ENCODE measurements around the gene MIS18BP1. TPM values are rescaled to one million over a fixed set of nuclear protein-coding genes. Genes with fewer than 3 reads are reported as not detected.
"Not testable (repeated sequence)": the region's sequence is repeated elsewhere in the genome, so short reads cannot be mapped to it uniquely, and the experiment has no call there.

Gene MIS18BP1
- 44.9 TPM for total RNA-seq
- 16.9 TPM for polyA plus RNA-seq
- long read RNA-seq, donor 1 = 0 reads
- long read RNA-seq, donor 2 = 0 reads
- long read RNA-seq, donor 3, full-length matches to known transcripts = 13 of 25 reads
- long read RNA-seq, donor 3, partial matches to known transcripts = 12 of 25 reads
- long read RNA-seq, donor 3, other reads (novel, unspliced or antisense) = 0 of 25 reads
- long read RNA-seq, donor 4, transcript MIS18BP1-206 (3 exons, 793 nt) = major isoform, 7 of 9 reads
- long read RNA-seq, donor 4, partial matches to known transcripts = 0 of 9 reads
- long read RNA-seq, donor 4, other reads (novel, unspliced or antisense) = 0 of 9 reads
- long read RNA-seq, donor 5, transcript MIS18BP1-206 (3 exons, 793 nt) = major isoform, 16 of 35 reads
- long read RNA-seq, donor 5, partial matches to known transcripts = 13 of 35 reads
- long read RNA-seq, donor 5, other reads (novel, unspliced or antisense) = 0 of 35 reads
- long read RNA-seq, donor 6, partial matches to known transcripts = 0 of 3 reads
- long read RNA-seq, donor 6, other reads (novel, unspliced or antisense) = 0 of 3 reads
- long read RNA-seq, donor 7, full-length matches to known transcripts = 13 of 13 reads
- long read RNA-seq, donor 7, partial matches to known transcripts = 0 of 13 reads
- long read RNA-seq, donor 7, other reads (novel, unspliced or antisense) = 0 of 13 reads
- long read RNA-seq, donor 8, partial matches to known transcripts = 0 of 2 reads
- long read RNA-seq, donor 8, other reads (novel, unspliced or antisense) = 0 of 2 reads
- long read RNA-seq, donor 9, transcript MIS18BP1-206 (3 exons, 793 nt) = major isoform, 6 of 19 reads
- long read RNA-seq, donor 9, partial matches to known transcripts = 11 of 19 reads
- long read RNA-seq, donor 9, other reads (novel, unspliced or antisense) = 0 of 19 reads
- long read RNA-seq, donor 10, partial matches to known transcripts = 0 of 4 reads
- long read RNA-seq, donor 10, other reads (novel, unspliced or antisense) = 0 of 4 reads

GRCh38 chr14:45253070-45253753 is at the start of gene MIS18BP1:
Gene MIS18BP1, minus strand, starts transcription at chr14:45253202. Its CDS starts 5,916 bp downstream, at chr14:45247286.
- peak; percentile 85 to 98 (median 95) for DNase-seq (ENCODE audit: low read depth in 6 of 9, low spot score in 9 of 9)
- H3K4me1 ChIP-seq (ENCODE audit: control insufficient read depth in 2 of 2, insufficient read depth in 2 of 2, low read length in 2 of 2) = peaks cover 3 to 9% of the 10 kb centered on the region in 2 donors
- peak within 1 kb of the TSS; percentile 89 to 92 for H3K4me3 ChIP-seq (ENCODE audit: low read length in 2 of 2)
- H3K36me3 ChIP-seq (ENCODE audit: control insufficient read depth in 2 of 2, insufficient read depth in 2 of 2, low read length in 1 of 2) = no peaks in the 10 kb centered on the region
- H3K27me3 ChIP-seq (ENCODE audit: control insufficient read depth in 2 of 2, insufficient read depth in 1 of 2, low read length in 1 of 2) = no peaks in the 10 kb centered on the region
- peak within 1 kb of the TSS; percentile 95 to 97 for H3K27ac ChIP-seq (ENCODE audit: low read depth in 1 of 2, low read length in 1 of 2)
- 2% methylated on average over 61 of the region's 61 CpGs for WGBS
- H3K9me3 ChIP-seq (ENCODE audit: control insufficient read depth in 2 of 2, insufficient read depth in 1 of 2, low read length in 1 of 2) = peaks cover 0 to 5% of the 10 kb centered on the region in 2 donors

GRCh38 chr14:45298423-45299117 is 45.6 kb upstream of the MIS18BP1 start:
- Histone ChIP-seq H3K27ac (ENCODE audit: low read depth in 1 of 2, low read length in 1 of 2) (no peak overlapping the region), H3K27me3 (ENCODE audit: control insufficient read depth in 2 of 2, insufficient read depth in 1 of 2, low read length in 1 of 2) (no peaks in the 10 kb centered on the region), H3K4me1 (ENCODE audit: control insufficient read depth in 2 of 2, insufficient read depth in 2 of 2, low read length in 2 of 2) (no peaks in the 10 kb centered on the region), H3K9me3 (ENCODE audit: control insufficient read depth in 2 of 2, insufficient read depth in 1 of 2, low read length in 1 of 2) (no peaks in the 10 kb centered on the region), H3K36me3 (ENCODE audit: control insufficient read depth in 2 of 2, insufficient read depth in 2 of 2, low read length in 1 of 2) (no peaks in the 10 kb centered on the region), H3K4me3 (ENCODE audit: low read length in 2 of 2) (no peak overlapping the region)
- WGBS = 93% methylated on average over 4 of the region's 4 CpGs
- no peak for DNase-seq (ENCODE audit: low read depth in 6 of 9, low spot score in 9 of 9)

- not testable (repeated sequence) for H3K27me3 ChIP-seq (ENCODE audit: control insufficient read depth in 2 of 2, insufficient read depth in 1 of 2, low read length in 1 of 2); H3K36me3 ChIP-seq (ENCODE audit: control insufficient read depth in 2 of 2, insufficient read depth in 2 of 2, low read length in 1 of 2); H3K4me1 ChIP-seq (ENCODE audit: control insufficient read depth in 2 of 2, insufficient read depth in 2 of 2, low read length in 2 of 2); H3K9me3 ChIP-seq (ENCODE audit: control insufficient read depth in 2 of 2, insufficient read depth in 1 of 2, low read length in 1 of 2); DNase-seq (ENCODE audit: low read depth in 6 of 9, low spot score in 9 of 9); H3K27ac ChIP-seq (ENCODE audit: low read depth in 1 of 2, low read length in 1 of 2); H3K4me3 ChIP-seq (ENCODE audit: low read length in 2 of 2)
- 89% methylated on average over 1 of the region's 1 CpG for WGBS
These were observed 41.8 kb upstream of the MIS18BP1 start for GRCh38 chr14:45294796-45295195.

GRCh38 chr14:45290547-45290946 is 37.5 kb upstream of the MIS18BP1 start:
- Histone ChIP-seq H3K36me3 (ENCODE audit: control insufficient read depth in 2 of 2, insufficient read depth in 2 of 2, low read length in 1 of 2) (no peaks in the 10 kb centered on the region), H3K27ac (ENCODE audit: low read depth in 1 of 2, low read length in 1 of 2) (no peak overlapping the region), H3K9me3 (ENCODE audit: control insufficient read depth in 2 of 2, insufficient read depth in 1 of 2, low read length in 1 of 2) (no peaks in the 10 kb centered on the region), H3K4me3 (ENCODE audit: low read length in 2 of 2) (no peak overlapping the region), H3K27me3 (ENCODE audit: control insufficient read depth in 2 of 2, insufficient read depth in 1 of 2, low read length in 1 of 2) (no peaks in the 10 kb centered on the region), H3K4me1 (ENCODE audit: control insufficient read depth in 2 of 2, insufficient read depth in 2 of 2, low read length in 2 of 2) (no peaks in the 10 kb centered on the region)
- DNase-seq (ENCODE audit: low read depth in 6 of 9, low spot score in 9 of 9) = no peak

GRCh38 chr14:45287610-45288009 is 34.6 kb upstream of the MIS18BP1 start:
- Histone ChIP-seq H3K4me1 (ENCODE audit: control insufficient read depth in 2 of 2, insufficient read depth in 2 of 2, low read length in 2 of 2) (no peaks in the 10 kb centered on the region), H3K27me3 (ENCODE audit: control insufficient read depth in 2 of 2, insufficient read depth in 1 of 2, low read length in 1 of 2) (no peaks in the 10 kb centered on the region), H3K27ac (ENCODE audit: low read depth in 1 of 2, low read length in 1 of 2) (no peak overlapping the region), H3K4me3 (ENCODE audit: low read length in 2 of 2) (no peak overlapping the region), H3K9me3 (ENCODE audit: control insufficient read depth in 2 of 2, insufficient read depth in 1 of 2, low read length in 1 of 2) (no peaks in the 10 kb centered on the region), H3K36me3 (ENCODE audit: control insufficient read depth in 2 of 2, insufficient read depth in 2 of 2, low read length in 1 of 2) (no peaks in the 10 kb centered on the region)
- 83% methylated on average over 2 of the region's 2 CpGs for WGBS
- DNase-seq (ENCODE audit: low read depth in 6 of 9, low spot score in 9 of 9) = no peak

- H3K27ac ChIP-seq (ENCODE audit: low read depth in 1 of 2, low read length in 1 of 2) = no peak overlapping the region
- H3K4me1 ChIP-seq (ENCODE audit: control insufficient read depth in 2 of 2, insufficient read depth in 2 of 2, low read length in 2 of 2) = no peaks in the 10 kb centered on the region
- no peak for DNase-seq (ENCODE audit: low read depth in 6 of 9, low spot score in 9 of 9)
- no peaks in the 10 kb centered on the region for H3K27me3 ChIP-seq (ENCODE audit: control insufficient read depth in 2 of 2, insufficient read depth in 1 of 2, low read length in 1 of 2)
- 94% methylated on average over 2 of the region's 2 CpGs for WGBS
- H3K9me3 ChIP-seq (ENCODE audit: control insufficient read depth in 2 of 2, insufficient read depth in 1 of 2, low read length in 1 of 2) = peaks cover 0 to 5% of the 10 kb centered on the region in 2 donors
- H3K36me3 ChIP-seq (ENCODE audit: control insufficient read depth in 2 of 2, insufficient read depth in 2 of 2, low read length in 1 of 2) = no peaks in the 10 kb centered on the region
- H3K4me3 ChIP-seq (ENCODE audit: low read length in 2 of 2) = no peak overlapping the region
These were observed 31.8 kb upstream of the MIS18BP1 start for GRCh38 chr14:45284802-45285201.

GRCh38 chr14:45281731-45282400 is 28.9 kb upstream of the MIS18BP1 start:
- not testable (repeated sequence) for DNase-seq (ENCODE audit: low read depth in 6 of 9, low spot score in 9 of 9); H3K27ac ChIP-seq (ENCODE audit: low read depth in 1 of 2, low read length in 1 of 2); H3K36me3 ChIP-seq (ENCODE audit: control insufficient read depth in 2 of 2, insufficient read depth in 2 of 2, low read length in 1 of 2); H3K9me3 ChIP-seq (ENCODE audit: control insufficient read depth in 2 of 2, insufficient read depth in 1 of 2, low read length in 1 of 2); H3K4me3 ChIP-seq (ENCODE audit: low read length in 2 of 2); H3K27me3 ChIP-seq (ENCODE audit: control insufficient read depth in 2 of 2, insufficient read depth in 1 of 2, low read length in 1 of 2); H3K4me1 ChIP-seq (ENCODE audit: control insufficient read depth in 2 of 2, insufficient read depth in 2 of 2, low read length in 2 of 2)
- WGBS = 95% methylated on average over 12 of the region's 12 CpGs

- H3K27me3 ChIP-seq (ENCODE audit: control insufficient read depth in 2 of 2, insufficient read depth in 1 of 2, low read length in 1 of 2) = no peaks in the 10 kb centered on the region
- H3K36me3 ChIP-seq (ENCODE audit: control insufficient read depth in 2 of 2, insufficient read depth in 2 of 2, low read length in 1 of 2) = no peaks in the 10 kb centered on the region
- no peaks in the 10 kb centered on the region for H3K9me3 ChIP-seq (ENCODE audit: control insufficient read depth in 2 of 2, insufficient read depth in 1 of 2, low read length in 1 of 2)
- no peak overlapping the region for H3K4me3 ChIP-seq (ENCODE audit: low read length in 2 of 2)
- H3K4me1 ChIP-seq (ENCODE audit: control insufficient read depth in 2 of 2, insufficient read depth in 2 of 2, low read length in 2 of 2) = no peaks in the 10 kb centered on the region
- no peak overlapping the region for H3K27ac ChIP-seq (ENCODE audit: low read depth in 1 of 2, low read length in 1 of 2)
- WGBS = 98% methylated on average over 6 of the region's 6 CpGs
- DNase-seq (ENCODE audit: low read depth in 6 of 9, low spot score in 9 of 9) = no peak
These were observed 19.0 kb upstream of the MIS18BP1 start for GRCh38 chr14:45271858-45272537.

Data from thymus (tissue), 14 donors.